A673 (cell line): Measurements from ENCODE around the gene SYT9. TPM values are rescaled to one million over a fixed set of nuclear protein-coding genes. Genes with fewer than 3 reads are reported as not detected.

Source experiments
- BruUV-seq: library from RNA; stranded (reverse); fragments of 400-500 nt; replicated peaks from 2 replicates; lab custom pipeline; 2021; lab: Mats Ljungman, UMichigan
- CTCF ChIA-PET: fragments of 300-600 bp; sonication (Branson Sonifier 250); formaldehyde crosslinking; loops from one replicate; lab custom pipeline; 2022; ENCODE audit warnings: antibody characterized with exemption; lab: Charles Lee
- POLR2A ChIA-PET: fragments of 300-600 bp; sonication (Branson Sonifier 250); formaldehyde crosslinking; loops from one replicate; lab custom pipeline; 2022; ENCODE audit warnings: antibody characterized with exemption; ENCODE audit not compliant: low non-redundant PET; lab: Charles Lee
- DNase-seq: peaks from one replicate; pipeline ENCODE4 v3.0.0-alpha.2; 2015; ENCODE audit warnings: low spot score
- H3K27ac ChIP-seq: fragments of 200-600 bp; sonication (generic); 2 replicates; pipeline ENCODE4 v1.5.1; 2016; ENCODE audit warnings: mixed run types, low read depth, mild to moderate bottlenecking, mixed read lengths, antibody characterized with exemption, low read length; ENCODE audit not compliant: poor library complexity, severe bottlenecking
- H3K27me3 ChIP-seq: fragments of 200-600 bp; sonication (generic); replicated peaks from 2 replicates; pipeline ENCODE4 v1.6.1; 2017; ENCODE audit warnings: mixed run types, low read depth, mild to moderate bottlenecking, mixed read lengths, antibody characterized with exemption, low read length; ENCODE audit not compliant: insufficient read depth, poor library complexity
- H3K36me3 ChIP-seq: fragments of 200-600 bp; sonication (generic); 2 replicates; pipeline ENCODE4 v1.6.1; 2016; ENCODE audit warnings: mixed run types, mild to moderate bottlenecking, mixed read lengths, antibody characterized with exemption, low read length; ENCODE audit not compliant: insufficient read depth, poor library complexity, severe bottlenecking
- H3K4me1 ChIP-seq: fragments of 200-600 bp; sonication (generic); 2 replicates; pipeline ENCODE4 v1.6.1; 2017; ENCODE audit warnings: mixed run types, mild to moderate bottlenecking, mixed read lengths, antibody characterized with exemption, low read length; ENCODE audit not compliant: insufficient read depth, poor library complexity, severe bottlenecking
- H3K4me3 ChIP-seq: fragments of 200-600 bp; sonication (generic); 2 replicates; pipeline ENCODE4 v1.5.1; 2016; ENCODE audit warnings: low read depth, mixed run types, mild to moderate bottlenecking, mixed read lengths, low read length; ENCODE audit not compliant: poor library complexity, severe bottlenecking
- H3K9me3 ChIP-seq: fragments of 200-600 bp; sonication (generic); 2 replicates; pipeline ENCODE4 v1.6.1; 2016; ENCODE audit warnings: mixed run types, low read depth, mild to moderate bottlenecking, mixed read lengths, antibody characterized with exemption, low read length; ENCODE audit not compliant: poor library complexity, severe bottlenecking
- EZH2 ChIP-seq: fragments of 200-600 bp; sonication (generic); IDR thresholded peaks from 2 replicates; pipeline ENCODE4 v1.6.1; 2017; ENCODE audit warnings: borderline replicate concordance, low read depth, mild to moderate bottlenecking, mixed read lengths, antibody characterized with exemption, low read length; ENCODE audit not compliant: poor library complexity, severe bottlenecking
- intact Hi-C: fragments of 100-400 bp; cut with micrococcal nuclease; formaldehyde crosslinking; loops from one replicate; pipeline ENCODE4 v1.10.0; 2022; ENCODE audit not compliant: unreplicated experiment
- total RNA-seq: library from RNA; stranded (reverse); gene quantifications from 2 replicates; pipeline ENCODE4 v1.2.3, GENCODE V29; 2021
- TF ChIP-seq, protein P1 (sequence below): fragments of 300-800, 200-600 bp; sonication (generic); conservative IDR thresholded peaks from 2 replicates; pipeline ENCODE4 v1.5.1; 2017; ENCODE audit warnings: low read depth, mild to moderate bottlenecking, antibody characterized with exemption, low read length, moderate library complexity, mixed read lengths

Gene SYT9
- total RNA-seq, 1 experiment from 2014 or later = not detected

DNA sequence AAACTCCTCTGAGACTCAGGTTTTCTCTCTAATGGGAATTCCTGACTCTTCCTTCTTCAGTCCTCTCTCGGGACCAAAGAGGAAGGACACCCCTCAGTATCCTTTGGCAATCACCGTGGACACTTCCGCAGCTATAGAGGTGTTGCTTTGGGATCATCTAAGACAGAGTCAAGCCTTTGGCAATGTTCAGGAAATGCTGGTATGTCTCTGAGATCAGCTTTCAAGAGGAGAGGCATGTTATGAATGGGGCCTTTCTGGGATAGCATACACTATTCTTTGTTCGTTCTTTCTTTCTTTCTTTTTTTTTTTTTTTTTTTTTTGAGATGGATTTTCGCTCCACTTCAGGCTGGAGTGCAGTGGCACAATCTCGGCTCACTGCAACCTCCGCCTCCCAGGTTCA lies 219.4 kb downstream of the SYT9 start:
- no peaks in the 10 kb centered on the region for H3K9me3 ChIP-seq
- ChIA-PET CTCF (no interaction called here), POLR2A (no interaction called here)
- no peak for DNase-seq
- BruUV-seq = no TSS peak
- H3K4me3 ChIP-seq = no peak overlapping the region
- intact Hi-C loops = no loop called here
- TF ChIP-seq, protein P1, sequence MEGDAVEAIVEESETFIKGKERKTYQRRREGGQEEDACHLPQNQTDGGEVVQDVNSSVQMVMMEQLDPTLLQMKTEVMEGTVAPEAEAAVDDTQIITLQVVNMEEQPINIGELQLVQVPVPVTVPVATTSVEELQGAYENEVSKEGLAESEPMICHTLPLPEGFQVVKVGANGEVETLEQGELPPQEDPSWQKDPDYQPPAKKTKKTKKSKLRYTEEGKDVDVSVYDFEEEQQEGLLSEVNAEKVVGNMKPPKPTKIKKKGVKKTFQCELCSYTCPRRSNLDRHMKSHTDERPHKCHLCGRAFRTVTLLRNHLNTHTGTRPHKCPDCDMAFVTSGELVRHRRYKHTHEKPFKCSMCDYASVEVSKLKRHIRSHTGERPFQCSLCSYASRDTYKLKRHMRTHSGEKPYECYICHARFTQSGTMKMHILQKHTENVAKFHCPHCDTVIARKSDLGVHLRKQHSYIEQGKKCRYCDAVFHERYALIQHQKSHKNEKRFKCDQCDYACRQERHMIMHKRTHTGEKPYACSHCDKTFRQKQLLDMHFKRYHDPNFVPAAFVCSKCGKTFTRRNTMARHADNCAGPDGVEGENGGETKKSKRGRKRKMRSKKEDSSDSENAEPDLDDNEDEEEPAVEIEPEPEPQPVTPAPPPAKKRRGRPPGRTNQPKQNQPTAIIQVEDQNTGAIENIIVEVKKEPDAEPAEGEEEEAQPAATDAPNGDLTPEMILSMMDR = no peak
- no peak for TF ChIP-seq EZH2
- no peaks in the 10 kb centered on the region for H3K36me3 ChIP-seq
- no peak overlapping the region for H3K27ac ChIP-seq
- no peaks in the 10 kb centered on the region for H3K4me1 ChIP-seq
- no peaks in the 10 kb centered on the region for H3K27me3 ChIP-seq

DNA sequence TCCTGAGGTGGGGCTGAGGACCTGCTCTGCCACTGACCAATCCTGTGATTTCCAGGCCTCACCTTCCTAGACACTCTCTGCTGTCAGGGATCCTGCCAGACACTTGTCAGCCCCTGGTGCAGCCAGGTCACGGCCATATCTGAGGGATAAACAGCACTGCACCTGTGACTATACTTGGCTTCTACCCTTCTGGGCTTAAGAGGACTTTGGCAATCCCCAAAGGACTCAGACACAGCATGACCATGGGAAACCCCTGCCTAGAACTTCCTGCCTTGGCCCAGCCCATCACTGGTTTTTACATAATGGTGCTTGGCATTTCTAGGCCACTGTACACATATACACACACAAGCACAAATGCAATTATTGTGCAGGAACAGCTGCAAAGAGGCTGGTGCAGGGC lies 222.0 kb downstream of the SYT9 start:
- CTCF ChIA-PET = no interaction called here
- DNase-seq = no peak
- Histone ChIP-seq H3K36me3 (no peaks in the 10 kb centered on the region), H3K27me3 (peaks cover 2% of the 10 kb centered on the region), H3K4me1 (no peaks in the 10 kb centered on the region), H3K27ac (no peak overlapping the region), H3K9me3 (no peaks in the 10 kb centered on the region), H3K4me3 (no peak overlapping the region)
- no TSS peak for BruUV-seq
- POLR2A ChIA-PET = no interaction called here
- TF ChIP-seq, protein P1 = no peak
- TF ChIP-seq EZH2 = no peak
- intact Hi-C loops = no loop called here

- TF ChIP-seq EZH2 = no peak
- TF ChIP-seq, protein P1 = no peak
- H3K27ac ChIP-seq = no peak overlapping the region
- H3K9me3 ChIP-seq = no peaks in the 10 kb centered on the region
- ChIA-PET CTCF (no interaction called here), POLR2A (no interaction called here)
- no peak for DNase-seq
- peaks cover 2% of the 10 kb centered on the region for H3K27me3 ChIP-seq
- H3K4me1 ChIP-seq = no peaks in the 10 kb centered on the region
- intact Hi-C loops = no loop called here
- H3K36me3 ChIP-seq = no peaks in the 10 kb centered on the region
- no TSS peak for BruUV-seq
- no peak overlapping the region for H3K4me3 ChIP-seq
These were observed 228.4 kb downstream of the SYT9 start for GRCh38 chr11:7480113-7480512.
